GM18505 (cell line): Measurements from ENCODE around the gene RPS6KL1.
"Not testable (repeated sequence)": the region's sequence is repeated elsewhere in the genome, so short reads cannot be mapped to it uniquely, and the experiment has no call there.

Source experiments
- ATAC-seq: cut with Tn5 transposase; IDR thresholded peaks from one replicate; pipeline ENCODE4 v1.9.1; 2021; ENCODE audit not compliant: unreplicated experiment
- POLR2A ChIP-seq: IDR thresholded peaks from 4 replicates; pipeline ENCODE4 v1.6.1; 2011; ENCODE audit warnings: borderline replicate concordance; ENCODE audit not compliant: insufficient read depth, insufficient read length; ENCODE audit errors: extremely low read depth

The RPS6KL1 gene

GRCh38 chr14:74937171-74937570 lies 14.1 kb upstream of the RPS6KL1 start:
- TF ChIP-seq POLR2A, result no peak
- no peak for ATAC-seq

GRCh38 chr14:74936731-74937130 lies 13.7 kb upstream of the RPS6KL1 start:
- no peak for TF ChIP-seq POLR2A

GRCh38 chr14:74936151-74936550 lies 13.1 kb upstream of the RPS6KL1 start:
- ATAC-seq, result no peak
- no peak for TF ChIP-seq POLR2A

More at GRCh38 chr14:74936731-74937130, 13.7 kb upstream of the RPS6KL1 start:
- ATAC-seq, result no peak

- no peak for TF ChIP-seq POLR2A
These were observed 12.3 kb upstream of the RPS6KL1 start for GRCh38 chr14:74935360-74935680.

GRCh38 chr14:74934476-74935359 lies 11.7 kb upstream of the RPS6KL1 start:
- no peak for TF ChIP-seq POLR2A
- ATAC-seq, result no peak

More at GRCh38 chr14:74935360-74935680, 12.3 kb upstream of the RPS6KL1 start:
- no peak for ATAC-seq

- ATAC-seq, result no peak
- TF ChIP-seq POLR2A, result no peak
These were observed 11.0 kb upstream of the RPS6KL1 start for GRCh38 chr14:74934041-74934440.

- ATAC-seq, result not testable (repeated sequence)
These were observed 9.9 kb upstream of the RPS6KL1 start for GRCh38 chr14:74932936-74933335.

- no peak for TF ChIP-seq POLR2A
- no peak for ATAC-seq
These were observed 9.4 kb upstream of the RPS6KL1 start for GRCh38 chr14:74932401-74932901.

- ATAC-seq, result not testable (repeated sequence)
These were observed 8.7 kb upstream of the RPS6KL1 start for GRCh38 chr14:74931744-74932143.

GRCh38 chr14:74929242-74929641 lies 6.2 kb upstream of the RPS6KL1 start:
- TF ChIP-seq POLR2A, result no peak
- ATAC-seq, result no peak

GRCh38 chr14:74927225-74927624 lies 4.2 kb upstream of the RPS6KL1 start:
- no peak for TF ChIP-seq POLR2A
- ATAC-seq, result no peak

GRCh38 chr14:74924061-74924460 lies 1.0 kb upstream of the RPS6KL1 start:
- no peak for ATAC-seq
- TF ChIP-seq POLR2A, result no peak

GRCh38 chr14:74921987-74922751 lies 891 bp downstream of the RPS6KL1 start:
- no peak for ATAC-seq
- TF ChIP-seq POLR2A, result no peak

GRCh38 chr14:74921053-74921620 lies 1.9 kb downstream of the RPS6KL1 start:
- no peak for ATAC-seq
- no peak for TF ChIP-seq POLR2A
